ENCODE data around the gene ZNF738.
"Not testable (repeated sequence)": the region's sequence is repeated elsewhere in the genome, so short reads cannot be mapped to it uniquely, and the experiment has no call there.

Gene ZNF738

GRCh38 chr19:21358768-21359451, at the start of gene ZNF738:
Gene ZNF738 (plus strand): TSS chr19:21359000. CDS start chr19:21359141, 141 bp downstream.
- peak; percentile 92 to 94 for DNase-seq
- intact Hi-C loops (cut with DNase I; ENCODE audit: low total_unique reads): no loop called here

DNA sequence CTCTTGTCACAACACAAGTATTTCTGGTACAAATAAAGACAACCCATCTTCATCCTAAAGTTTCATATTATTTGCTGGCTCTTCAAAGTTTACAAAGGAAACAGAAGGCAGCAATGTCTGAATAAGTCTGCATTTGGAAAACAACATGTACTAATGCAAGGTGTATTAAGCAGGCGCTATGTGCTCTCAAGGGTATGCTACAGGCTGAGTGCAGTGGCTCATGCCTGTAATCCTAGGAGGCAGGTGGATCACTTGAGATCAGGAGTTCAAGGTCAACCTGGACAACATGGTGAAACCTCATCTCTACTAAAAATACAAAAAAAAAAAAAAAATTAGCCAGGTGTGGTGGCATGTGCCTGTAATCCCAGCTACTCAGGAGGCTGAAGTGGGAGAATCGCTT, 46.0 kb upstream of the ZNF738 start:
- Histone ChIP-seq H3K36me3 (peaks cover 0 to 19% (median 18%) of the 10 kb centered on the region in 3 donors), H3K4me1 (peaks cover 0 to 16% (median 4%) of the 10 kb centered on the region in 4 donors)
- H3K9me3 ChIP-seq; H3K27ac ChIP-seq; H3K27me3 ChIP-seq; DNase-seq; intact Hi-C loops (cut with DNase I; ENCODE audit: low total_unique reads); H3K4me3 ChIP-seq: not testable (repeated sequence)

More at GRCh38 chr19:21358768-21359451, at the start of gene ZNF738:
- H3K4me3 ChIP-seq: peak within 1 kb of the TSS; percentile 56 to 79
- no peak for TF ChIP-seq CTCF (IDR thresholded peaks at IDR 0.05)
- H3K27me3 ChIP-seq: no peaks in the 10 kb centered on the region
- H3K27ac ChIP-seq: peak within 1 kb of the TSS; percentile 69 to 71
- H3K9me3 ChIP-seq: no peaks in the 10 kb centered on the region
- peaks cover 0 to 11% (median 2%) of the 10 kb centered on the region in 4 donors for H3K4me1 ChIP-seq
- H3K36me3 ChIP-seq: peaks cover 0 to 8% (median 3%) of the 10 kb centered on the region in 3 donors

DNA sequence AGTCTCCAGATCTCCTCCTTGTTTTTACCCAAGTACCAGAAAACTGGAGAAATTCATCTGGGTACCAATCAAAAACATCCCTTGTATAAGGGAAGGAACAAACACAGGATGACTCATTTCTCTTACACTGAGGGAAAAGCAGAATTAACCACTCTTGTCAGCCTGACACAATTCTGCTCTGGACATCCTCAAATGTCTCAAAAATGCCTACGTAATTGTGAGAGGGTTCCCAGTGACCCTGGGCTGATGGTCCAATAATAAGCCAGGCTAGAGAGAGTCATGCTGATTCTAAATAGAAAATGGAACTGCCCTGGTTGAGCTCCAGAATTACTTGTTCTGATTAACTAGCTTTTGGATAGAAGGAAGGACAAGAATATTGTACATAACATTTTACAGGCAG, 44.1 kb upstream of the ZNF738 start:
- no peak for DNase-seq
- Histone ChIP-seq H3K27ac (no peak overlapping the region), H3K4me3 (no peak overlapping the region), H3K27me3 (no peaks in the 10 kb centered on the region), H3K4me1 (peaks cover 0 to 24% (median 6%) of the 10 kb centered on the region in 4 donors), H3K36me3 (peaks cover 0 to 16% (median 4%) of the 10 kb centered on the region in 3 donors), H3K9me3 (no peaks in the 10 kb centered on the region)
- TF ChIP-seq CTCF (IDR thresholded peaks at IDR 0.05): no peak
- intact Hi-C loops (cut with DNase I; ENCODE audit: low total_unique reads): no loop called here

DNA sequence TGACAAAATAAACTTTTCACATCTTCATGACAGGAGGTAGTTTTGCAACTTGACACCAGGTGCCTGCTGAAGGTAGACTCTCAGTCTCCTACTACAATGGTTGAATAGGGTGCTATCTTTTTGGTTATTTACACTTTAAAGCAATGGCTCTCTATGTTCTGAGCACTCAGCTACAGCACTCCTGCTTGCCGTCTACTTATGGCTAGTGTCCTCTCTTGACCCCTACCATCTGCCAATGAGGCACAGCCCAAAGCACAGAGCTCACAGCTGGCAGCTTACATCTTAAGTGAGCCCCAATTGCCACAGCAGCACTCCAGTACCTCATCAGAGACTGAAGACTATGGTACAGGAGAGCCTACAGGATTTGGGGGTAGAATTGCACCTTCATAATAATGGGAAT, 41.0 kb upstream of the ZNF738 start:
- peaks cover 0 to 12% (median 0%) of the 10 kb centered on the region in 3 donors for H3K36me3 ChIP-seq

DNA sequence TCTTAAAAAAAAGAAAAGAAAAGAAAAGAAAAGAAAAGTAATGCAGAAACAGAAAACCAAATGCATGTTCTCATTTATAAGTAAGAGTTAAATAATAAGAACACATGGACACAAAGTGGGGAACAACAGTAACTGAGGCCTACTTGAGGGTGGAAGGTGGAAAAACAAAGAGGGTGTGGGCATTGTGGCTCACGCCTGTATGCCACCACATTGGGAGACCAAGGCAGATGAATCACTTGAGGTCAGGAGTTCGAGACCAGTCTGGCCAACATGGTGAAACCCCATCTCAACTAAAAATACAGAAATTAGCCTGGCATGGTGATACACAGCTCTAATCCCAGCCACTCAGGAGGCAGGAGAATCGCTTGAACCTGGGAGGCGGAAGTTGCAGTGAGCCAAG, 37.7 kb upstream of the ZNF738 start:
- TF ChIP-seq CTCF (IDR thresholded peaks at IDR 0.05): no peak
- intact Hi-C loops (cut with DNase I; ENCODE audit: low total_unique reads): no loop called here
- Histone ChIP-seq H3K4me3 (no peak overlapping the region), H3K27me3 (no peaks in the 10 kb centered on the region), H3K27ac (no peak overlapping the region), H3K9me3 (no peaks in the 10 kb centered on the region), H3K4me1 (peaks cover 0 to 57% (median 8%) of the 10 kb centered on the region in 4 donors), H3K36me3 (peaks cover 0 to 6% (median 5%) of the 10 kb centered on the region in 3 donors)
- DNase-seq: no peak

More for the DNA sequence above, 41.0 kb upstream of the ZNF738 start:
- H3K27me3 ChIP-seq: no peaks in the 10 kb centered on the region
- no peak overlapping the region for H3K27ac ChIP-seq
- H3K4me3 ChIP-seq: no peak overlapping the region
- no peak for TF ChIP-seq CTCF (IDR thresholded peaks at IDR 0.05)
- intact Hi-C loops (cut with DNase I; ENCODE audit: low total_unique reads): no loop called here
- H3K9me3 ChIP-seq: no peaks in the 10 kb centered on the region
- peaks cover 0 to 42% (median 8%) of the 10 kb centered on the region in 4 donors for H3K4me1 ChIP-seq
- DNase-seq: no peak

DNA sequence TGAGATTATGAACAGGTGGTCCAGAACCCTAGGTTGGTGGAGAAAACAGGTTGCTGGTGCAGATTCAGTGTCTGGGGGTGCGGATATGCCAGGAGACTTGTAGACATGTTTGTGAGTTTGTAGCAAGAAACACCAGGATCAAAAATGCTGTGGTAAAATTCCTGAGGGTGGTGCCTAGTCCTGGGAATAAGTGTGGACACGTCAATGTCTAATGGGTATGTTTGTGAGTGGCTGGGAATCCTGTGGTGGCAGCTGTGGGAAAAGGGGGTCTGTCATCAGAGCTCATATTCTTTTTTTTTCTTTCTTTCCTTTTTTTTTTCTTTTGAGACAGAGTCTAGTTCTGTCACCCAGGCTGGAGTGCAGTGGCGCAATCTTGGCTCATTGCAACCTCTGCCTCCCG, 36.8 kb upstream of the ZNF738 start:
- H3K27ac ChIP-seq: no peak overlapping the region
- H3K27me3 ChIP-seq: no peaks in the 10 kb centered on the region
- TF ChIP-seq CTCF (IDR thresholded peaks at IDR 0.05): no peak
- H3K4me1 ChIP-seq: peaks cover 0 to 63% (median 8%) of the 10 kb centered on the region in 4 donors
- no peak for DNase-seq
- H3K4me3 ChIP-seq: no peak overlapping the region
- intact Hi-C loops (cut with DNase I; ENCODE audit: low total_unique reads): no loop called here
- no peaks in the 10 kb centered on the region for H3K9me3 ChIP-seq
- peaks cover 0 to 10% (median 6%) of the 10 kb centered on the region in 3 donors for H3K36me3 ChIP-seq

Measured in tibial artery (tissue), 4 donors.